HCT116 (cell line): ENCODE results near the gene PDGFD. TPM values are rescaled to one million over a fixed set of nuclear protein-coding genes. Genes with fewer than 3 reads are reported as not detected.

Source experiments
- ATAC-seq: fragments of 200-7000 bp; cut with Tn5 transposase; 2 replicates; pipeline ENCODE4 v1.9.1; 2020; ENCODE audit warnings: mild to moderate bottlenecking, moderate library complexity
- BruUV-seq: library from RNA; stranded (reverse); fragments of 400-500 nt; replicated peaks from 2 replicates; lab custom pipeline; 2021; lab: Mats Ljungman, UMichigan
- CTCF ChIA-PET: fragments of 300-600 bp; sonication (Branson Sonifier 250); formaldehyde crosslinking; loops from one replicate; lab custom pipeline; 2021; ENCODE audit warnings: antibody characterized with exemption; lab: Charles Lee
- POLR2A ChIA-PET: fragments of 300-600, 350-600 bp; sonication (Branson Sonifier 250); formaldehyde crosslinking; loops from one replicate; lab custom pipeline; 2021; ENCODE audit warnings: antibody characterized with exemption; lab: Charles Lee
- RAD21 ChIA-PET, 2 experiments: fragments of 300-600 bp; sonication (Branson Sonifier 250); formaldehyde crosslinking; loops; one replicate each; lab custom pipeline; 2023; ENCODE audit warnings: low total read pairs in 2 of 2; ENCODE audit not compliant: uncharacterized antibody in 2 of 2, unreplicated experiment in 2 of 2, low non-redundant PET in 1 of 2; lab: Charles Lee
- DNase-seq: peaks from one replicate; pipeline ENCODE4 v3.0.0-alpha.2; 2010; ENCODE audit warnings: low read depth, low spot score
- H2AFZ ChIP-seq: fragments of 200-600 bp; shearing (Covaris generic), sonication (generic); 2 replicates; pipeline ENCODE4 v1.6.1; 2017; ENCODE audit warnings: low read depth, mixed run types, mixed read lengths, antibody characterized with exemption, low read length; ENCODE audit not compliant: poor library complexity, severe bottlenecking
- H3K27ac ChIP-seq: 2 replicates; pipeline ENCODE4 v1.5.1; 2012; ENCODE audit warnings: low read depth, low read length
- H3K27me3 ChIP-seq: fragments of 200-600 bp; sonication (generic); 2 replicates; pipeline ENCODE4 v1.6.1; 2016; ENCODE audit warnings: mixed run types, low read length, mixed read lengths; ENCODE audit not compliant: insufficient read depth
- H3K36me3 ChIP-seq, 2 experiments: fragments of 200-500 bp in 1 of 2; fragments of 200-600 bp in 1 of 2; sonication (Bioruptor generic) in 1 of 2; sonication (generic) in 1 of 2; 2 replicates each; pipeline versions ENCODE4 v1.5.1 to v1.6.1; 2014 to 2016; ENCODE audit warnings: low read length in 2 of 2, inconsistent platforms in 1 of 2, mixed read lengths in 1 of 2, mixed run types in 1 of 2; ENCODE audit not compliant: insufficient read depth in 2 of 2, control insufficient read depth in 1 of 2
- H3K4me1 ChIP-seq, 2 experiments: fragments of 200-600 bp in 1 of 2; sonication (generic) in 1 of 2; 2 replicates each; pipeline versions ENCODE4 v1.5.1 to v1.6.1; 2012 to 2017; ENCODE audit warnings: low read length in 2 of 2, inconsistent platforms in 1 of 2, mild to moderate bottlenecking in 1 of 2, mixed read lengths in 1 of 2, mixed run types in 1 of 2, moderate library complexity in 1 of 2; ENCODE audit not compliant: insufficient read depth in 2 of 2, control insufficient read depth in 1 of 2
- H3K4me2 ChIP-seq: fragments of 200-600 bp; sonication (generic); 2 replicates; pipeline ENCODE4 v1.6.1; 2017; ENCODE audit warnings: mixed run types, low read length, mixed read lengths
- H3K4me3 ChIP-seq, 2 experiments: fragments of 200-600 bp in 1 of 2; sonication (generic) in 1 of 2; replicated peaks in 1 of 2; 2 replicates each; pipeline ENCODE4 v1.5.1; 2011 to 2016; ENCODE audit warnings: low read length in 2 of 2, control low read depth in 1 of 2, low read depth in 1 of 2, mild to moderate bottlenecking in 1 of 2, mixed read lengths in 1 of 2, mixed run types in 1 of 2
- H3K79me2 ChIP-seq: fragments of 200-600 bp; sonication (generic); 2 replicates; pipeline ENCODE4 v1.6.1; 2017; ENCODE audit warnings: mild to moderate bottlenecking, mixed run types, low read length, moderate library complexity, mixed read lengths; ENCODE audit not compliant: insufficient read depth
- H3K9ac ChIP-seq: fragments of 200-600 bp; sonication (generic); 2 replicates; pipeline ENCODE4 v1.6.1; 2016; ENCODE audit warnings: low read length, mixed read lengths
- H3K9me2 ChIP-seq: fragments of 200-600 bp; sonication (generic), shearing (Covaris generic); 2 replicates; pipeline ENCODE4 v1.6.1; 2017; ENCODE audit warnings: mixed run types, mild to moderate bottlenecking, moderate library complexity; ENCODE audit not compliant: insufficient read depth
- H3K9me3 ChIP-seq, 2 experiments: fragments of 200-500 bp in 1 of 2; fragments of 200-600 bp in 1 of 2; sonication (Bioruptor generic) in 1 of 2; sonication (generic) in 1 of 2; 2 replicates each; pipeline ENCODE4 v1.6.1; 2014 to 2017; ENCODE audit warnings: low read length in 2 of 2, mixed read lengths in 2 of 2, inconsistent platforms in 1 of 2, low read depth in 1 of 2, mild to moderate bottlenecking in 1 of 2, mixed run types in 1 of 2, moderate library complexity in 1 of 2; ENCODE audit not compliant: control insufficient read depth in 1 of 2, insufficient read depth in 1 of 2
- H4K20me1 ChIP-seq: fragments of 200-600 bp; sonication (generic), shearing (Covaris generic); 2 replicates; pipeline ENCODE4 v1.6.1; 2017; ENCODE audit warnings: mixed run types, mild to moderate bottlenecking, moderate library complexity; ENCODE audit not compliant: insufficient read depth
- CBX3 ChIP-seq: IDR thresholded peaks from 2 replicates; pipeline ENCODE4 v1.6.1; 2012; ENCODE audit warnings: low read depth
- CEBPB ChIP-seq: IDR thresholded peaks from 2 replicates; pipeline ENCODE4 v1.6.1; 2012; ENCODE audit warnings: low read depth
- FOSL1 ChIP-seq: IDR thresholded peaks from 2 replicates; pipeline ENCODE4 v1.6.1; 2012; ENCODE audit warnings: low read depth
- POLR2A ChIP-seq: IDR thresholded peaks from 2 replicates; pipeline ENCODE4 v1.7.0; 2011; ENCODE audit warnings: borderline replicate concordance; ENCODE audit not compliant: insufficient read depth, insufficient read length; ENCODE audit errors: extremely low read depth
- ZFX ChIP-seq: fragments of 450-650 bp; IDR thresholded peaks from 2 replicates; pipeline ENCODE4 v1.6.1; 2017
- ZNF274 ChIP-seq: fragments of 200-500 bp; sonication (Bioruptor generic); IDR thresholded peaks from 2 replicates; pipeline ENCODE4 v1.6.1; 2014; ENCODE audit warnings: mild to moderate bottlenecking, low read depth, low read length, inconsistent platforms
- intact Hi-C: fragments of 100-400 bp; cut with micrococcal nuclease; formaldehyde crosslinking; loops from 2 replicates; pipeline ENCODE4 v1.10.0; 2022
- total RNA-seq: library from RNA; stranded (reverse); gene quantifications from one replicate; pipeline ENCODE4 v1.2.1, GENCODE V29; 2021; ENCODE audit not compliant: unreplicated experiment
- TF ChIP-seq, protein P1 (sequence below): IDR thresholded peaks from 2 replicates; pipeline ENCODE4 v1.6.1; 2011; ENCODE audit warnings: mild to moderate bottlenecking, low read length, moderate library complexity; ENCODE audit not compliant: insufficient replicate concordance; ENCODE audit errors: extremely low read depth
- TF ChIP-seq, protein P2 (sequence below): IDR thresholded peaks from 2 replicates; pipeline ENCODE4 v1.6.1; 2012; ENCODE audit warnings: low read depth

The PDGFD gene
- total RNA-seq, 1 experiment from 2014 or later: 0.34 TPM

- no peak overlapping the region for H3K4me2 ChIP-seq
- H3K4me3 ChIP-seq: no peak overlapping the region
- DNase-seq (no peak), ATAC-seq (no peak)
- TF ChIP-seq ZNF274: no peak
- TF ChIP-seq POLR2A: no peak
- TF ChIP-seq CEBPB: no peak
- TF ChIP-seq, protein P1, sequence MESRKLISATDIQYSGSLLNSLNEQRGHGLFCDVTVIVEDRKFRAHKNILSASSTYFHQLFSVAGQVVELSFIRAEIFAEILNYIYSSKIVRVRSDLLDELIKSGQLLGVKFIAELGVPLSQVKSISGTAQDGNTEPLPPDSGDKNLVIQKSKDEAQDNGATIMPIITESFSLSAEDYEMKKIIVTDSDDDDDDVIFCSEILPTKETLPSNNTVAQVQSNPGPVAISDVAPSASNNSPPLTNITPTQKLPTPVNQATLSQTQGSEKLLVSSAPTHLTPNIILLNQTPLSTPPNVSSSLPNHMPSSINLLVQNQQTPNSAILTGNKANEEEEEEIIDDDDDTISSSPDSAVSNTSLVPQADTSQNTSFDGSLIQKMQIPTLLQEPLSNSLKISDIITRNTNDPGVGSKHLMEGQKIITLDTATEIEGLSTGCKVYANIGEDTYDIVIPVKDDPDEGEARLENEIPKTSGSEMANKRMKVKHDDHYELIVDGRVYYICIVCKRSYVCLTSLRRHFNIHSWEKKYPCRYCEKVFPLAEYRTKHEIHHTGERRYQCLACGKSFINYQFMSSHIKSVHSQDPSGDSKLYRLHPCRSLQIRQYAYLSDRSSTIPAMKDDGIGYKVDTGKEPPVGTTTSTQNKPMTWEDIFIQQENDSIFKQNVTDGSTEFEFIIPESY: no peak
- no peak for TF ChIP-seq FOSL1
- TF ChIP-seq, protein P2, sequence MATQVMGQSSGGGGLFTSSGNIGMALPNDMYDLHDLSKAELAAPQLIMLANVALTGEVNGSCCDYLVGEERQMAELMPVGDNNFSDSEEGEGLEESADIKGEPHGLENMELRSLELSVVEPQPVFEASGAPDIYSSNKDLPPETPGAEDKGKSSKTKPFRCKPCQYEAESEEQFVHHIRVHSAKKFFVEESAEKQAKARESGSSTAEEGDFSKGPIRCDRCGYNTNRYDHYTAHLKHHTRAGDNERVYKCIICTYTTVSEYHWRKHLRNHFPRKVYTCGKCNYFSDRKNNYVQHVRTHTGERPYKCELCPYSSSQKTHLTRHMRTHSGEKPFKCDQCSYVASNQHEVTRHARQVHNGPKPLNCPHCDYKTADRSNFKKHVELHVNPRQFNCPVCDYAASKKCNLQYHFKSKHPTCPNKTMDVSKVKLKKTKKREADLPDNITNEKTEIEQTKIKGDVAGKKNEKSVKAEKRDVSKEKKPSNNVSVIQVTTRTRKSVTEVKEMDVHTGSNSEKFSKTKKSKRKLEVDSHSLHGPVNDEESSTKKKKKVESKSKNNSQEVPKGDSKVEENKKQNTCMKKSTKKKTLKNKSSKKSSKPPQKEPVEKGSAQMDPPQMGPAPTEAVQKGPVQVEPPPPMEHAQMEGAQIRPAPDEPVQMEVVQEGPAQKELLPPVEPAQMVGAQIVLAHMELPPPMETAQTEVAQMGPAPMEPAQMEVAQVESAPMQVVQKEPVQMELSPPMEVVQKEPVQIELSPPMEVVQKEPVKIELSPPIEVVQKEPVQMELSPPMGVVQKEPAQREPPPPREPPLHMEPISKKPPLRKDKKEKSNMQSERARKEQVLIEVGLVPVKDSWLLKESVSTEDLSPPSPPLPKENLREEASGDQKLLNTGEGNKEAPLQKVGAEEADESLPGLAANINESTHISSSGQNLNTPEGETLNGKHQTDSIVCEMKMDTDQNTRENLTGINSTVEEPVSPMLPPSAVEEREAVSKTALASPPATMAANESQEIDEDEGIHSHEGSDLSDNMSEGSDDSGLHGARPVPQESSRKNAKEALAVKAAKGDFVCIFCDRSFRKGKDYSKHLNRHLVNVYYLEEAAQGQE: no peak
- no peak for TF ChIP-seq CBX3
- no peak for TF ChIP-seq ZFX
- H3K9me3 ChIP-seq: no peaks in the 10 kb centered on the region
- CTCF ChIA-PET: no interaction called here
- H3K4me1 ChIP-seq: no peaks in the 10 kb centered on the region
- no peaks in the 10 kb centered on the region for H3K9me2 ChIP-seq
- POLR2A ChIA-PET: no interaction called here
- no TSS peak for BruUV-seq
- RAD21 ChIA-PET: no interaction called here
- no peak overlapping the region for H3K9ac ChIP-seq
- no peaks in the 10 kb centered on the region for H3K27me3 ChIP-seq
- H4K20me1 ChIP-seq: no peaks in the 10 kb centered on the region
- no peaks in the 10 kb centered on the region for H3K79me2 ChIP-seq
- H3K27ac ChIP-seq: no peak overlapping the region
- H2AFZ ChIP-seq: no peak overlapping the region
- intact Hi-C loops: no loop called here
- no peaks in the 10 kb centered on the region for H3K36me3 ChIP-seq
Measured at GRCh38 chr11:104064034-104064630, 99.8 kb downstream of the PDGFD start.
